OCI-LY1 (cell line): ENCODE results near the gene FAF1.

Experiments
- CTCF ChIP-seq: fragments of 200-600 bp; sonication (generic), shearing (Covaris generic); IDR thresholded peaks from 2 replicates; pipeline ENCODE4 v1.5.1; 2017; ENCODE audit warnings: mild to moderate bottlenecking, antibody characterized with exemption, low read length, moderate library complexity, mixed read lengths
- EZH2 ChIP-seq: fragments of 200-600 bp; sonication (generic), shearing (Covaris generic); IDR thresholded peaks from 2 replicates; pipeline ENCODE4 v1.8.0; 2017; ENCODE audit warnings: borderline replicate concordance, mixed run types, mild to moderate bottlenecking, antibody characterized with exemption, low read length, moderate library complexity, mixed read lengths

DNA sequence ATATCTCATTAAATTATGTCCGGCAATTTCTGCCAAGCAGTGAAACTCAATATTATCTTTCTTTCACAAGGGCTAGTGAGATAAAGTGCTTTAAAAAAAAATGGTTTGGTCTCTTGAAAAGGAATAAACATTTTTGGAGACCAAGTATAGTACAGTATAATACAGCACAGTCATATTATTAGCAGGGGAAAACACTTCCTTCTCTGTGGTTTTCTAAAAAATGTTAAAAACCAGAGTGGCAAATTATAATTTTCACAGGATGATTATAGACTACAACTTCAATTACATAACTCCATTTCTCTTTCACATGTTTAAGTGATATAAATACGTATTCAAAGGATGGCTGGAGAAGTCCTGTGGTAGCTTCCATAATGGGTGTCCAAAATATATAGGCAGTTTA, 366.6 kb downstream of the FAF1 start:
- TF ChIP-seq CTCF = no peak
- no peak for TF ChIP-seq EZH2
